PC-3 (cell line): ENCODE measurements around the gene POMC. TPM values are rescaled to one million over a fixed set of nuclear protein-coding genes. Genes with fewer than 3 reads are reported as not detected.

Experiments used
- ATAC-seq: fragments of 200-7000 bp; cut with Tn5 transposase; 2 replicates; pipeline ENCODE4 v1.9.1; 2020; ENCODE audit warnings: mild to moderate bottlenecking, moderate library complexity
- Bru-seq: library from RNA; stranded (reverse); fragments of 400-500 nt; gene quantifications from one replicate; lab custom pipeline; 2021; lab: Mats Ljungman, UMichigan
- BruChase-seq, 2 experiments: library from RNA; stranded (reverse); fragments of 400-500 nt; gene quantifications; one replicate each; lab custom pipeline; 2021; lab: Mats Ljungman, UMichigan
- BruUV-seq: library from RNA; stranded (reverse); fragments of 400-500 nt; replicated peaks from 2 replicates; lab custom pipeline; 2021; lab: Mats Ljungman, UMichigan
- CTCF ChIA-PET: fragments of 300-600 bp; sonication (Branson Sonifier 250); formaldehyde crosslinking; loops from one replicate; lab custom pipeline; 2022; ENCODE audit warnings: antibody characterized with exemption; lab: Charles Lee
- POLR2A ChIA-PET: fragments of 300-600 bp; sonication (Branson Sonifier 250); formaldehyde crosslinking; loops from one replicate; lab custom pipeline; 2022; ENCODE audit warnings: antibody characterized with exemption; ENCODE audit not compliant: unreplicated experiment; lab: Charles Lee
- DNase-seq: peaks from one replicate; pipeline ENCODE4 v3.0.0-alpha.2; 2015
- H2AFZ ChIP-seq: fragments of 300-600 bp; sonication (generic); 2 replicates; pipeline ENCODE4 v1.6.0; 2016; ENCODE audit warnings: antibody characterized with exemption, low read length
- H3F3A ChIP-seq: fragments of 300-600 bp; sonication (generic); one replicate; pipeline ENCODE4 v1.6.0; 2017; ENCODE audit warnings: antibody characterized with exemption, low read length, control low read depth, mild to moderate bottlenecking; ENCODE audit not compliant: unreplicated experiment
- H3K27ac ChIP-seq: fragments of 300-600 bp; sonication (generic); 2 replicates; pipeline ENCODE4 v1.5.1; 2016; ENCODE audit warnings: mild to moderate bottlenecking, low read length
- H3K27me3 ChIP-seq: fragments of 300-600 bp; sonication (generic); 2 replicates; pipeline ENCODE4 v1.6.1; 2016; ENCODE audit warnings: low read length, mixed read lengths
- H3K36me3 ChIP-seq: fragments of 300-600 bp; sonication (generic); 2 replicates; pipeline ENCODE4 v1.6.1; 2016; ENCODE audit warnings: low read depth, mixed run types, low read length, mixed read lengths
- H3K4me1 ChIP-seq: fragments of 300-600 bp; sonication (generic); 2 replicates; pipeline ENCODE4 v1.5.1; 2016; ENCODE audit warnings: low read length; ENCODE audit not compliant: insufficient read depth
- H3K4me2 ChIP-seq: fragments of 300-600 bp; sonication (generic); 2 replicates; pipeline ENCODE4 v1.6.0; 2016; ENCODE audit warnings: low read length
- H3K4me3 ChIP-seq: fragments of 300-600 bp; sonication (generic); 2 replicates; pipeline ENCODE4 v1.5.1; 2016; ENCODE audit warnings: mild to moderate bottlenecking, low read length, mixed read lengths
- H3K79me2 ChIP-seq: fragments of 300-600 bp; sonication (generic); 2 replicates; pipeline ENCODE4 v1.6.1; 2017; ENCODE audit warnings: low read length, mixed read lengths
- H3K9ac ChIP-seq: fragments of 300-600 bp; sonication (generic); 2 replicates; pipeline ENCODE4 v1.6.0; 2016; ENCODE audit warnings: mild to moderate bottlenecking, low read length
- H3K9me2 ChIP-seq: fragments of 300-600 bp; sonication (generic); replicated peaks from 2 replicates; pipeline ENCODE4 v1.6.1; 2016; ENCODE audit warnings: mixed run types, low read length, mixed read lengths
- H3K9me3 ChIP-seq: fragments of 300-600 bp; sonication (generic); 2 replicates; pipeline ENCODE4 v1.6.1; 2016; ENCODE audit warnings: low read length, mixed read lengths
- H4K20me1 ChIP-seq: fragments of 300-600 bp; sonication (generic); 2 replicates; pipeline ENCODE4 v1.6.1; 2016; ENCODE audit warnings: low read length, mixed read lengths
- EZH2 ChIP-seq: fragments of 300-600 bp; sonication (generic); IDR thresholded peaks from one replicate; pipeline ENCODE4 v1.6.1; 2017; ENCODE audit warnings: antibody characterized with exemption, mild to moderate bottlenecking, low read length; ENCODE audit not compliant: unreplicated experiment
- EZH2phosphoT487 ChIP-seq: fragments of 300-600 bp; sonication (generic); IDR thresholded peaks from 2 replicates; pipeline ENCODE4 v1.6.1; 2018; ENCODE audit warnings: mild to moderate bottlenecking, antibody characterized with exemption, low read length, borderline replicate concordance
- intact Hi-C: fragments of 100-400 bp; cut with micrococcal nuclease; formaldehyde crosslinking; loops from 2 replicates; pipeline ENCODE4 v1.9.0; 2023
- long read RNA-seq: library from polyadenylated mRNA; unstranded; transcript quantifications from one replicate; pipeline ENCODE4 v2.0.0, GENCODE V29; 2021; ENCODE audit not compliant: unreplicated experiment
- total RNA-seq: library from RNA; depleted of rRNA; stranded (reverse); fragments of >200 nt; gene quantifications from 2 replicates; pipeline ENCODE4 v1.2.3, GENCODE V29; 2014; rRNA removed
- TF ChIP-seq, protein P1 (sequence below): fragments of 300-600 bp; sonication (generic); conservative IDR thresholded peaks from 2 replicates; pipeline ENCODE4 v1.5.1; 2017; ENCODE audit warnings: antibody characterized with exemption, low read depth, mild to moderate bottlenecking, low read length

Gene POMC
- total RNA-seq (not detected in 2 replicates), Bru-seq, nascent RNA (not detected), BruChase-seq, experiment 1, labeled RNA remaining after a 6-hour chase (not detected), BruChase-seq, experiment 2, labeled RNA remaining after a 2-hour chase (not detected)
- long read RNA-seq = 0 reads

- Histone ChIP-seq H3K9me3 (no peaks in the 10 kb centered on the region), H3K27me3 (peaks cover 41% of the 10 kb centered on the region), H3K9me2 (no peaks in the 10 kb centered on the region), H3K79me2 (no peaks in the 10 kb centered on the region), H3F3A (no peaks in the 10 kb centered on the region), H3K4me3 (peak within 1 kb of the TSS; percentile 63), H3K27ac (no peak within 1 kb of the TSS), H3K4me2 (peak within 1 kb of the TSS; percentile 80), H2AFZ (peak within 1 kb of the TSS; percentile 73), H3K9ac (no peak within 1 kb of the TSS), H4K20me1 (no peaks in the 10 kb centered on the region), H3K36me3 (no peaks in the 10 kb centered on the region), H3K4me1 (no peaks in the 10 kb centered on the region)
- intact Hi-C loops = no loop called here
- POLR2A ChIA-PET = no interaction called here
- no peak for DNase-seq
- BruUV-seq = no TSS peak
- CTCF ChIA-PET = no interaction called here
- TF ChIP-seq, protein P1, sequence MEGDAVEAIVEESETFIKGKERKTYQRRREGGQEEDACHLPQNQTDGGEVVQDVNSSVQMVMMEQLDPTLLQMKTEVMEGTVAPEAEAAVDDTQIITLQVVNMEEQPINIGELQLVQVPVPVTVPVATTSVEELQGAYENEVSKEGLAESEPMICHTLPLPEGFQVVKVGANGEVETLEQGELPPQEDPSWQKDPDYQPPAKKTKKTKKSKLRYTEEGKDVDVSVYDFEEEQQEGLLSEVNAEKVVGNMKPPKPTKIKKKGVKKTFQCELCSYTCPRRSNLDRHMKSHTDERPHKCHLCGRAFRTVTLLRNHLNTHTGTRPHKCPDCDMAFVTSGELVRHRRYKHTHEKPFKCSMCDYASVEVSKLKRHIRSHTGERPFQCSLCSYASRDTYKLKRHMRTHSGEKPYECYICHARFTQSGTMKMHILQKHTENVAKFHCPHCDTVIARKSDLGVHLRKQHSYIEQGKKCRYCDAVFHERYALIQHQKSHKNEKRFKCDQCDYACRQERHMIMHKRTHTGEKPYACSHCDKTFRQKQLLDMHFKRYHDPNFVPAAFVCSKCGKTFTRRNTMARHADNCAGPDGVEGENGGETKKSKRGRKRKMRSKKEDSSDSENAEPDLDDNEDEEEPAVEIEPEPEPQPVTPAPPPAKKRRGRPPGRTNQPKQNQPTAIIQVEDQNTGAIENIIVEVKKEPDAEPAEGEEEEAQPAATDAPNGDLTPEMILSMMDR = no peak
- TF ChIP-seq EZH2phosphoT487 (no peak), EZH2 (no peak)
- ATAC-seq = peak; percentile 33; the same call in 1 of the 2 replicates
Measured at GRCh38 chr2:25168256-25169072, at the start of gene POMC. Gene POMC (minus strand): TSS chr2:25168580. CDS start chr2:25164772, 3,808 bp downstream.

GRCh38 chr2:25218100-25218499 is 49.7 kb upstream of the POMC start:
- no TSS peak for BruUV-seq
- Histone ChIP-seq H3K79me2 (no peaks in the 10 kb centered on the region), H3K4me1 (no peaks in the 10 kb centered on the region), H3K9me3 (no peaks in the 10 kb centered on the region), H3F3A (no peaks in the 10 kb centered on the region), H3K27me3 (no peaks in the 10 kb centered on the region), H3K9ac (no peak overlapping the region), H3K36me3 (no peaks in the 10 kb centered on the region), H4K20me1 (no peaks in the 10 kb centered on the region), H3K27ac (no peak overlapping the region), H2AFZ (no peak overlapping the region), H3K9me2 (no peaks in the 10 kb centered on the region), H3K4me3 (no peak overlapping the region), H3K4me2 (no peak overlapping the region)
- ATAC-seq (no peak), DNase-seq (no peak)
- intact Hi-C loops = no loop called here
- CTCF ChIA-PET = interaction anchor here (0.6 to 0.7 kb wide), 2 partner anchors 12 to 144 kb away, joined by 8 to 11 read pairs; no protein-coding TSS in a partner anchor
- POLR2A ChIA-PET = no interaction called here
- TF ChIP-seq EZH2 (no peak), EZH2phosphoT487 (no peak)
- TF ChIP-seq, protein P1 = no peak
